IMR-90 (cell line): ENCODE results near the gene DCAF12L1. TPM values are rescaled to one million over a fixed set of nuclear protein-coding genes. Genes with fewer than 3 reads are reported as not detected.

Source experiments
- ATAC-seq: fragments of 200-7000 bp; cut with Tn5 transposase; 2 replicates; pipeline ENCODE4 v1.9.1; 2020; ENCODE audit warnings: low read depth, mild to moderate bottlenecking, moderate library complexity
- BruUV-seq: library from RNA; stranded (reverse); fragments of 400-500 nt; replicated peaks from 2 replicates; lab custom pipeline; 2021; lab: Mats Ljungman, UMichigan
- CTCF ChIA-PET: fragments of 300-600 bp; formaldehyde crosslinking; extraction: SDS; loops from one replicate; lab custom pipeline; 2021; ENCODE audit warnings: antibody characterized with exemption; lab: Yijun Ruan, JAX
- POLR2A ChIA-PET: fragments of 300-600 bp; sonication (Branson Sonifier 250); formaldehyde crosslinking; loops from one replicate; lab custom pipeline; 2022; ENCODE audit warnings: antibody characterized with exemption; ENCODE audit not compliant: unreplicated experiment; lab: Charles Lee
- DNase-seq: peaks from one replicate; pipeline ENCODE4 v3.0.0; 2013
- H2AFZ ChIP-seq: replicated peaks from 2 replicates; pipeline ENCODE3; 2013; ENCODE audit warnings: low read length, mild to moderate bottlenecking; ENCODE audit not compliant: poor library complexity
- H2AK5ac ChIP-seq: 2 replicates; pipeline ENCODE4 v1.6.1; 2013; ENCODE audit warnings: low read depth, low read length, inconsistent platforms
- H2AK9ac ChIP-seq: replicated peaks from 2 replicates; pipeline ENCODE3; 2013; ENCODE audit warnings: mild to moderate bottlenecking, low read depth, low read length, moderate library complexity; ENCODE audit not compliant: poor library complexity
- H2BK120ac ChIP-seq: 2 replicates; pipeline ENCODE4 v1.6.1; 2013; ENCODE audit warnings: low read depth, low read length, inconsistent platforms
- H2BK15ac ChIP-seq: 3 replicates; pipeline ENCODE4 v1.6.1; 2013; ENCODE audit warnings: low read depth, low read length, inconsistent platforms
- H2BK20ac ChIP-seq: 2 replicates; pipeline ENCODE4 v1.6.1; 2013; ENCODE audit warnings: low read depth, mild to moderate bottlenecking, inconsistent platforms, low read length, moderate library complexity
- H2BK5ac ChIP-seq: 2 replicates; pipeline ENCODE4 v1.6.1; 2013; ENCODE audit warnings: mild to moderate bottlenecking, low read depth, low read length, inconsistent platforms; ENCODE audit not compliant: poor library complexity, severe bottlenecking
- H3K14ac ChIP-seq: replicated peaks from 2 replicates; pipeline ENCODE4 v1.6.1; 2013; ENCODE audit warnings: low read depth, low read length, inconsistent platforms
- H3K18ac ChIP-seq: 2 replicates; pipeline ENCODE4 v1.6.1; 2013; ENCODE audit warnings: low read depth, low read length, control low read depth
- H3K23ac ChIP-seq: 2 replicates; pipeline ENCODE4 v1.6.1; 2013; ENCODE audit warnings: low read depth, low read length, inconsistent platforms
- H3K27ac ChIP-seq: 2 replicates; pipeline ENCODE4 v1.5.1; 2013; ENCODE audit warnings: mild to moderate bottlenecking, control low read depth, low read length; ENCODE audit not compliant: insufficient read depth
- H3K27me3 ChIP-seq: 2 replicates; pipeline ENCODE4 v1.6.1; 2013; ENCODE audit warnings: low read length; ENCODE audit not compliant: control insufficient read depth, insufficient read depth
- H3K36me3 ChIP-seq: 2 replicates; pipeline ENCODE4 v1.6.1; 2013; ENCODE audit warnings: low read length, mixed read lengths; ENCODE audit not compliant: control insufficient read depth, insufficient read depth
- H3K4ac ChIP-seq: 2 replicates; pipeline ENCODE4 v1.6.1; 2013; ENCODE audit warnings: low read depth, low read length, inconsistent platforms
- H3K4me1 ChIP-seq: 2 replicates; pipeline ENCODE4 v1.6.1; 2013; ENCODE audit warnings: low read length, mixed read lengths; ENCODE audit not compliant: control insufficient read depth, insufficient read depth
- H3K4me2 ChIP-seq: 2 replicates; pipeline ENCODE4 v1.6.1; 2013; ENCODE audit warnings: low read depth, mild to moderate bottlenecking, control low read depth, low read length, moderate library complexity
- H3K4me3 ChIP-seq: 2 replicates; pipeline ENCODE4 v1.5.1; 2013; ENCODE audit warnings: low read depth, mild to moderate bottlenecking, control low read depth, low read length, moderate library complexity; ENCODE audit not compliant: insufficient read depth
- H3K56ac ChIP-seq: 2 replicates; pipeline ENCODE4 v1.6.1; 2013; ENCODE audit warnings: low read length, inconsistent platforms; ENCODE audit not compliant: insufficient read depth; ENCODE audit errors: extremely low read depth
- H3K79me1 ChIP-seq, 2 experiments: 2 replicates each; pipeline ENCODE4 v1.6.1; 2013; ENCODE audit warnings: low read length in 2 of 2, inconsistent platforms in 1 of 2, low read depth in 1 of 2
- H3K9ac ChIP-seq: 2 replicates; pipeline ENCODE4 v1.6.1; 2013; ENCODE audit warnings: low read depth, low read length, control low read depth
- H3K9me1 ChIP-seq: 2 replicates; pipeline ENCODE4 v1.6.1; 2013; ENCODE audit warnings: low read length, inconsistent platforms; ENCODE audit not compliant: insufficient read depth
- H3K9me3 ChIP-seq: 2 replicates; pipeline ENCODE4 v1.6.1; 2013; ENCODE audit warnings: low read length; ENCODE audit not compliant: control insufficient read depth, insufficient read depth
- H4K20me1 ChIP-seq: 2 replicates; pipeline ENCODE4 v1.6.1; 2013; ENCODE audit warnings: low read length, inconsistent platforms; ENCODE audit not compliant: insufficient read depth
- H4K5ac ChIP-seq: 2 replicates; pipeline ENCODE4 v1.6.1; 2013; ENCODE audit warnings: mild to moderate bottlenecking, low read depth, low read length, control low read depth
- H4K8ac ChIP-seq, 2 experiments: 2 replicates each; pipeline ENCODE4 v1.6.1; 2013; ENCODE audit warnings: low read depth in 2 of 2, low read length in 2 of 2, control low read depth in 1 of 2, inconsistent platforms in 1 of 2
- H4K91ac ChIP-seq: 2 replicates; pipeline ENCODE4 v1.6.1; 2013; ENCODE audit warnings: low read depth, low read length, inconsistent platforms; ENCODE audit not compliant: insufficient read depth
- BHLHE40 ChIP-seq: fragments of 150-350 bp; IDR thresholded peaks from 2 replicates; pipeline ENCODE4 v1.6.1; 2016; ENCODE audit warnings: mild to moderate bottlenecking, low read depth, low read length
- CHD1 ChIP-seq: IDR thresholded peaks from 2 replicates; pipeline ENCODE4 v1.6.1; 2012; ENCODE audit warnings: low read depth, low read length, improper control_type of control experiment
- FOS ChIP-seq: fragments of 150-350 bp; IDR thresholded peaks from 2 replicates; pipeline ENCODE4 v1.6.1; 2016; ENCODE audit warnings: low read depth, low read length
- MAFK ChIP-seq: IDR thresholded peaks from 2 replicates; pipeline ENCODE4 v1.6.1; 2012; ENCODE audit warnings: low read depth, low read length, improper control_type of control experiment
- MAZ ChIP-seq: IDR thresholded peaks from 2 replicates; pipeline ENCODE4 v1.6.1; 2012; ENCODE audit warnings: low read depth, mild to moderate bottlenecking, low read length, improper control_type of control experiment, moderate library complexity, borderline replicate concordance
- RCOR1 ChIP-seq: IDR thresholded peaks from 2 replicates; pipeline ENCODE4 v1.6.1; 2012; ENCODE audit warnings: mild to moderate bottlenecking, low read length, improper control_type of control experiment; ENCODE audit not compliant: insufficient replicate concordance
- SMC3 ChIP-seq: fragments of 150-350 bp; IDR thresholded peaks from 2 replicates; pipeline ENCODE4 v1.6.1; 2016; ENCODE audit warnings: low read depth, mild to moderate bottlenecking, antibody characterized with exemption, low read length, moderate library complexity
- WGBS, 2 experiments: methylation state at CpG; one replicate each; pipeline versions ENCODE4 v1.1.5 to v1.1.7; 2013; ENCODE audit warnings: missing lambda C conversion rate in 2 of 2; ENCODE audit not compliant: insufficient read length in 1 of 2; ENCODE audit errors: extremely low coverage in 2 of 2; 5-methylcytosine and 5-hydroxymethylcytosine counted together
- dilution Hi-C: fragments of 300-500 bp; cut with HindIII; formaldehyde crosslinking; loops from one replicate; pipeline ENCODE4 v1.14.3; 2018; ENCODE audit warnings: low sequenced_read_pairs; ENCODE audit not compliant: unreplicated experiment
- in situ Hi-C: fragments of 300-500 bp; cut with MboI; formaldehyde crosslinking; loops from 3 replicates; pipeline ENCODE4 v1.14.3; 2019; ENCODE audit warnings: low sequenced_read_pairs, inconsistent platforms, mixed read lengths
- intact Hi-C: fragments of 100-400 bp; cut with micrococcal nuclease; formaldehyde crosslinking; loops from 2 replicates; pipeline ENCODE4 v1.10.0; 2022
- polyA plus RNA-seq, 3 experiments: library from polyadenylated mRNA; depleted of rRNA; stranded (reverse); fragments of >200 nt; gene quantifications; 2 replicates each; pipeline ENCODE4 v1.2.3, GENCODE V29; 2012; ENCODE audit warnings: low replicate concordance in 1 of 3
- total RNA-seq: library from RNA; depleted of rRNA; stranded (reverse); fragments of >200 nt; gene quantifications from 2 replicates; pipeline ENCODE4 v1.2.3, GENCODE V29; 2012
- TF ChIP-seq, protein P1 (sequence below): fragments of 150-350 bp; IDR thresholded peaks from 2 replicates; pipeline ENCODE4 v1.6.1; 2017; ENCODE audit warnings: mild to moderate bottlenecking, antibody characterized with exemption, low read length, low read depth
- TF ChIP-seq, protein P2 (sequence below): conservative IDR thresholded peaks from 2 replicates; pipeline ENCODE4 v1.5.1; 2012; ENCODE audit warnings: mild to moderate bottlenecking, low read depth, low read length, improper control_type of control experiment

The DCAF12L1 gene
- total and polyA plus RNA-seq, 2 of the 4 experiments (the other 2 are of a cell fraction) = not detected

DNA sequence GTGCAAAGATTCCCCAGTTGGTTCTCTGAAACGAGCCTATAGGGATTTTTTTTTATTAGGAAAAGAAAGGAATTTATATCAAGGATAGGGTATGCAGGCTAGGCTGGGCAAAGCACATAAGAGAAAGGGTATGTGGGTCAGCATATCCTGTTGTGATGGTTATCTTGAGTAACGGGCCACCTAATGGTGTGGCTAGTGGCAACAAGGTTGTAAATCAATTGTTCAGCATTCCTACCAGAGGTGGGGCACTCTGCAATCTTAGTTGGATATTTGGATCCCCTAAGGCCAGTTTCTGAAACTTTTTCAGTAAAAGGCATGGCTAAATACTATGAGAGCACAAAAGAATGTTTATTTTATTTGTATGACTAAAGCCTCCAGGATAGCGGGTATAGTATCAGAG lies 42.7 kb downstream of the DCAF12L1 start:
- TF ChIP-seq, protein P1, sequence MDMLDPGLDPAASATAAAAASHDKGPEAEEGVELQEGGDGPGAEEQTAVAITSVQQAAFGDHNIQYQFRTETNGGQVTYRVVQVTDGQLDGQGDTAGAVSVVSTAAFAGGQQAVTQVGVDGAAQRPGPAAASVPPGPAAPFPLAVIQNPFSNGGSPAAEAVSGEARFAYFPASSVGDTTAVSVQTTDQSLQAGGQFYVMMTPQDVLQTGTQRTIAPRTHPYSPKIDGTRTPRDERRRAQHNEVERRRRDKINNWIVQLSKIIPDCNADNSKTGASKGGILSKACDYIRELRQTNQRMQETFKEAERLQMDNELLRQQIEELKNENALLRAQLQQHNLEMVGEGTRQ = no peak
- no peak for TF ChIP-seq CHD1
- TF ChIP-seq SMC3 = no peak
- TF ChIP-seq MAFK = no peak
- TF ChIP-seq, protein P2, sequence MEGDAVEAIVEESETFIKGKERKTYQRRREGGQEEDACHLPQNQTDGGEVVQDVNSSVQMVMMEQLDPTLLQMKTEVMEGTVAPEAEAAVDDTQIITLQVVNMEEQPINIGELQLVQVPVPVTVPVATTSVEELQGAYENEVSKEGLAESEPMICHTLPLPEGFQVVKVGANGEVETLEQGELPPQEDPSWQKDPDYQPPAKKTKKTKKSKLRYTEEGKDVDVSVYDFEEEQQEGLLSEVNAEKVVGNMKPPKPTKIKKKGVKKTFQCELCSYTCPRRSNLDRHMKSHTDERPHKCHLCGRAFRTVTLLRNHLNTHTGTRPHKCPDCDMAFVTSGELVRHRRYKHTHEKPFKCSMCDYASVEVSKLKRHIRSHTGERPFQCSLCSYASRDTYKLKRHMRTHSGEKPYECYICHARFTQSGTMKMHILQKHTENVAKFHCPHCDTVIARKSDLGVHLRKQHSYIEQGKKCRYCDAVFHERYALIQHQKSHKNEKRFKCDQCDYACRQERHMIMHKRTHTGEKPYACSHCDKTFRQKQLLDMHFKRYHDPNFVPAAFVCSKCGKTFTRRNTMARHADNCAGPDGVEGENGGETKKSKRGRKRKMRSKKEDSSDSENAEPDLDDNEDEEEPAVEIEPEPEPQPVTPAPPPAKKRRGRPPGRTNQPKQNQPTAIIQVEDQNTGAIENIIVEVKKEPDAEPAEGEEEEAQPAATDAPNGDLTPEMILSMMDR = no peak
- TF ChIP-seq FOS = no peak
- TF ChIP-seq RCOR1 = no peak
- no peak for TF ChIP-seq BHLHE40
- TF ChIP-seq MAZ = no peak

More for the DNA sequence above, 42.7 kb downstream of the DCAF12L1 start:
- peaks cover 2% of the 10 kb centered on the region; the same call in 1 of the 2 replicates for H3K9me3 ChIP-seq
- no peak for ATAC-seq
- no peak overlapping the region for H2AK9ac ChIP-seq
- H2AK5ac ChIP-seq = no peak overlapping the region
- no peaks in the 10 kb centered on the region for H3K36me3 ChIP-seq
- no peak overlapping the region for H4K8ac ChIP-seq
- no peak overlapping the region for H3K4me2 ChIP-seq
- no peak overlapping the region for H3K23ac ChIP-seq
- no peaks in the 10 kb centered on the region for H4K20me1 ChIP-seq
- H3K27me3 ChIP-seq = no peaks in the 10 kb centered on the region
- H2BK5ac ChIP-seq = no peak overlapping the region
- no peaks in the 10 kb centered on the region for H3K9me1 ChIP-seq
- in situ Hi-C loops = no loop called here
- dilution Hi-C loops = no loop called here
- no peaks in the 10 kb centered on the region for H3K79me1 ChIP-seq
- H3K9ac ChIP-seq = no peak overlapping the region
- no peak overlapping the region for H3K14ac ChIP-seq
- H2BK120ac ChIP-seq = no peak overlapping the region
- no peak overlapping the region for H3K4me3 ChIP-seq
- no peak overlapping the region for H2AFZ ChIP-seq
- no TSS peak for BruUV-seq
- no peak for DNase-seq
- CTCF ChIA-PET = no interaction called here
- POLR2A ChIA-PET = no interaction called here
- no peak overlapping the region for H3K4ac ChIP-seq
- H3K18ac ChIP-seq = no peak overlapping the region
- H2BK20ac ChIP-seq = no peak overlapping the region
- H3K56ac ChIP-seq = no peak overlapping the region
- H4K5ac ChIP-seq = no peak overlapping the region
- intact Hi-C loops = no loop called here
- no CpG with 5 or more reads among the region's 3 CpGs for WGBS, 2 experiments
- H2BK15ac ChIP-seq = no peak overlapping the region
- H3K27ac ChIP-seq = no peak overlapping the region
- no peaks in the 10 kb centered on the region for H3K4me1 ChIP-seq
- no peak overlapping the region for H4K91ac ChIP-seq
